ENCODE measurements around the gene ZNF511.
"Not testable (repeated sequence)": the region's sequence is repeated elsewhere in the genome, so short reads cannot be mapped to it uniquely, and the experiment has no call there.

Gene ZNF511, protein sequence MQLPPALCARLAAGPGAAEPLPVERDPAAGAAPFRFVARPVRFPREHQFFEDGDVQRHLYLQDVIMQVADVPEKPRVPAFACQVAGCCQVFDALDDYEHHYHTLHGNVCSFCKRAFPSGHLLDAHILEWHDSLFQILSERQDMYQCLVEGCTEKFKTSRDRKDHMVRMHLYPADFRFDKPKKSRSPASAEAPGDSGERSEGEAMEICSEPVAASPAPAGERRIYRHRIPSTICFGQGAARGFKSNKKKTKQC

DNA sequence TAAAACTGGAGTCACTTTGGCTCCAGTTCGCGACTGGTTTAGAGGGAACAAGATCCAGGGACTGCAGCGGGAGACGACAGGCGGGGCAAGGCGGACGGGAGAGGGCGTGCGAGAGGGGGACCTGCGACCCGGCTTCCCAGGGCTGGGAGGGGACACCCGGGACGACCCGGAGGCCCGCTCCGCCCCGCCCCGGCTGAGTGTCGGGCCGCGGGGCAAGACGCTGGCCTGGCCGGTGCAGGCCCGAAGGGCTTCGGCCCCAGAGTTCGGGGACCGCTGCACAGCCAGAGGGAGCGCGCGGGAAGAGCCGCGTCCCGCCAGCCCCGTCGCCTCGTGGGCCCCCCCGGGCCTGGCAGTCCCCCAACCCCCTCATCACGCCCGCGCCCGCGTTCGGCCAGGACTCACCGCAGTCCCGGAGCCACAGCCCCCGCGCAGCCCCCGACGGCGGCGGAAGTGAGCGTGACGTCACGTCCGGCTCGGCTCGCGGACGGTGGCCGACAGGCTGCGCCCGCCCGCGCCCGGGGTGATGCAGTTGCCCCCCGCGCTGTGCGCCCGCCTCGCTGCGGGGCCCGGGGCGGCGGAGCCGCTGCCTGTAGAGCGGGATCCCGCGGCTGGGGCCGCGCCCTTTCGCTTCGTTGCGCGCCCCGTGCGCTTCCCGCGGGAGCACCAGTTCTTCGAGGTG, at the start of gene ZNF511, which contains the start of gene TUBGCP2:
Gene ZNF511 (plus strand): TSS at position 494 of the 679 bp plus-strand sequence. CDS start 30 bp downstream, at position 524.
Gene TUBGCP2 (minus strand): TSS at position 452 of the 679 bp plus-strand sequence. CDS start 5,931 bp downstream, outside the sequence.
- DNase-seq = peak; percentile 93

DNA sequence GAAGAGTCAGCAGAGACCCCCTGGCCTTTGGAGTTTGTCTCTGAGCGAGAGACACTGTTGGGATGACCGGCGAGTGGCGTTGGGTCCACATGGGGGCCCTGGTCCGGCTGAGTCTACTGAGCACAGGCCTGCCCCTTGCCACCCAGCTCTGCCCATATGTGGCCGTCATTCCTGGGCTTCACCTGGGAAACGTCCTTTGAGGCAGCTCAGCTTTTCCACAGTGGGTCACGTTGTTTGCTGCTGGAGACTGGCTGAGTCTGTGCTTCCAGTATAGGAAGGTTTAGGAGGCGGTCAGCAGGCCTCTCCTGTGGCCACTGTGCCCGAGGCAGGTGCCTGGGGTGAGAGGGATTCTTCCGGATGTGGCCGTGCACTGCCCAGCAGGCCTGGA, 49.1 kb upstream of the ZNF511 start:
- no peak for DNase-seq

DNA sequence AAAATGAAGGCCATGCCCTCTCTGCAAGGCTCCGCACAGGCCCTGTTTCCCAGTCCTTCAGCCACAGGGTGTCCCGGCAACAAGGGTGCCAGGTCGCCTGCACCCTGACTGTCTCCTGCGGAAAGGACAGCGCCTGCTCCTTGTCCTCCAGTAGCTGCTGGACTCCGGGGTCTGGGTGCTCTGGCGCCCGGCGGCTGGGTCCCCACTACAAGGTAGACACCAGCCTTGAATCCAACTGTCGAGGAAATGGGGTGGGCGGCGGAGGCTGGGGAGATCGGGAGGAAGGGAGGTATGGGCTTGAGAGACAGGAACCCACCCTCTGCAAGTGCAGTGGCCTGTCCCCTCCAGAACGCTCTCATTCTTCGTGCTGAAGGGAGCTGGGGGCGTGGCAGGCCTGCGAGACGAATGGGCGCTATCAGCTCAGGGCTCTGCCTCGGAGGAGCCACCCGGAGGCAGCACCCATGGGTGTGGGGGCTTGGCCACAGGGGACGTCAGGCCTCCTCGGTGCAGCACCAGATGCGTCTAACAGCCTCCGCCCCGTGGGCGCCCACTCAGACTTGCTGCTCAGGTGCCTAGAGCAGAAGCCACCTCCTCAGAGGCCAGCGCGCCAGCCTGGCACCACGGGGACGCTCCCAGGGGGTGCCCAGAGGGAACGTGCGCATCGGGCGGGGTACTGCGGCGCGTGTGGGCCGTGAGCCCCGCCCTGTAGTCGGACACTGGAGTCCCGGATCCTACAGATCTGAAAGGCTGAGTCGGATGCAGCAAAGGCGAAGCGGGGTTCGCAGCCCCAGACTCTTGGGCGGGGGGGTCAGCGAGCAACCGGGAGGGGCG, 47.6 kb upstream of the ZNF511 start:
- DNase-seq = peak; percentile 70

DNA sequence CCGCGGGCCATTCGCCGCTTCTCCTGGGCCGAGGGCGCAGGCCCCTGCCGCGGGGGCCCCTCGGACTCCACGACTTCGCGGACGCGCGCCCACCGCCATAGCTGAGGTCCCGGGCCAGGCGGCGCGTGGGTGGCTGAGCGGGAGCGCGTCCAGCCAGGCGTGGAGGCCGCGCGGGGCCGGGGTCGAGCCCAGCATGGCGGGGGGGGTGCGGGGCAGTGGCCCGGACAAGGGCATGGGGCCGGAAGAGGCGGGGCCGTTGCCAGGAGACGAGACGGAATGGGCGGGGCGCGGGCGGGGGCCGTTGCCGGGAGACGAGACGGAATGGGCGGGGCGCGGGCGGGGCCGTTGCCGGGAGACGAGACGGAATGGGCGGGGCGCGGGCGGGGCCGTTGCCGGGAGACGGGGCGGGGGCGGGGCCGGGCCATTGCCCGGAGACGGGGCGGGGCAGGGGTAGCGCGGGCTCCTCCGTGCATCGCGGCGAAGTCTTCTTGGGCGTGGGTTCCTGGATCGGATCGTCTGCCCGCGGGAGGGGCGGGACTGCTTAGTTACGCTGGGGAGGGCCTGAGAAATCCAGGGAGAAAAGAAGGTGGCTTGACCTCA, 46.9 kb upstream of the ZNF511 start:
- peak; percentile 91 for DNase-seq

DNA sequence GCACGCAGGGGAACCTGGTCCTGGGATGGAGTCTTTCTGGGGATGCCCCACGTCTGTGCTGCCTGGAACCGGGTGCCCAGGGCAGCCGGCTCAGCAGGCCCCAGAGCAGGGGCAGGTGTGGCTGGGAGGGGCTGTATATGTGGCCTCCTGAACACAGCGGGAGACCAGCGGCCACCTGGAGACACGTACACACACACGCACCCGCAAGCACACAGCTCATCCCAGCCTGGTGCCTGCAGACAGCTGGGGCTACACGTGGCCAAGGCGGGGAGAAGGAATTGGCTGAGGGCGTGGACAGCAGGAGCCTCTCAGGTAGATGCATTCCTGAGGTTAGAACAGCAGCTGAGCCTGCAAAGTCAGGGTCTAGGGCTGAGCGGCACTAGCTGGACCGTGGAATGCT, 46.0 kb upstream of the ZNF511 start:
- DNase-seq = no peak

DNA sequence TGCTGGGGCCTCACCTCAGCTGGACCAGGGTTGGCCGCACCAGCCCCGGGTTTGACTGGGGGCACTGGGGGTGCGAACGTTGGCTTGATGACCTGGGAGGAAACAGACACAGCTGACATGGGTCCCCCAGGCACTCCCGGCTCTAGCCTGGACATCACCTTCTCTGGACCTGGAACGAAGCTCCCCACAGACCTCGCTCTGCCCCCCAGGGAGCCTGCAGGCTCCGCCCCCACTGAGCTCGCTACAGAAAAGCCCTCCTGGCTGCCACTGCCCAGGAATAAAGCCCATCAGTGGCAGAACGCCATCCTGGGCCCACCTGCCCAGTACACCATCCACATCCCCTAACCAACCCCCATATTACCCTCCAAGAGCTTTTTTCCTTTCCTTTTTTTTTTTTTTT, 45.0 kb upstream of the ZNF511 start:
- DNase-seq = no peak

DNA sequence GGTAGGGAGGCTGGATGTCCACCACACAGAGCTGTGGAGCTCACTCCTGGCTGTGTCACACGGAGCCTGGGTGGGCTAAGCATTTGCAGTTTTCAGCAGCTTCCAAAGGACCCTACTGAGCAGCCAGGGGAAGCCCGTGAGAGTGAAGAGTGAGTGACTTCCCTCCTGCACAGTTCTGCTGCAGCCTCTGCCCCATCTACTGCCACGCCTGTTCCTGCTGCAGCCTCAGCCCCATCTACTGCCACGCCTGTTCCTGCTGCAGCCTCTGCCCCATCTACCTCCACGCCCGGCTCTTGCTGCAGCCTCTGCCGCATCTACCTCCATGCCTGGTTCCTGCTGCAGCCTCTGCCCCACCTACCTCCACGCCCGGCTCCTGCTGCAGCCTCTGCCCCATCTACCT, 44.3 kb upstream of the ZNF511 start:
- peak; percentile 62 for DNase-seq

DNA sequence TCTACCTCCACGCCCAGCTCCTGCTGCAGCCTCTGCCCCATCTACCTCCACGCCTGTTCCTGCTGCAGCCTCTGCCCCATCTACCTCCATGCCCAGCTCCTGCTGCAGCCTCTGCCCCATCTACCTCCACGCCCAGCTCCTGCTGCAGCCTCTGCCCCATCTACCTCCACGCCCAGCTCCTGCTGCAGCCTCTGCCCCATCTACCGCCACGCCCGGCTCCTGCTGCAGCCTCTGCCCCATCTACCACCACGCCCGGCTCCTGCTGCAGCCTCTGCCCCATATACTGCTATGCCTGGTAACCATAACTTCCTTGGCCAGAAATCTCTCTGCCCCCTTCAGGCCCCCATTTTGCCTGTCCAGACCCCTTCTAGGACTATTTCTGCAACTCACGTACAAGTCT, 43.7 kb upstream of the ZNF511 start:
- not testable (repeated sequence) for DNase-seq

DNA sequence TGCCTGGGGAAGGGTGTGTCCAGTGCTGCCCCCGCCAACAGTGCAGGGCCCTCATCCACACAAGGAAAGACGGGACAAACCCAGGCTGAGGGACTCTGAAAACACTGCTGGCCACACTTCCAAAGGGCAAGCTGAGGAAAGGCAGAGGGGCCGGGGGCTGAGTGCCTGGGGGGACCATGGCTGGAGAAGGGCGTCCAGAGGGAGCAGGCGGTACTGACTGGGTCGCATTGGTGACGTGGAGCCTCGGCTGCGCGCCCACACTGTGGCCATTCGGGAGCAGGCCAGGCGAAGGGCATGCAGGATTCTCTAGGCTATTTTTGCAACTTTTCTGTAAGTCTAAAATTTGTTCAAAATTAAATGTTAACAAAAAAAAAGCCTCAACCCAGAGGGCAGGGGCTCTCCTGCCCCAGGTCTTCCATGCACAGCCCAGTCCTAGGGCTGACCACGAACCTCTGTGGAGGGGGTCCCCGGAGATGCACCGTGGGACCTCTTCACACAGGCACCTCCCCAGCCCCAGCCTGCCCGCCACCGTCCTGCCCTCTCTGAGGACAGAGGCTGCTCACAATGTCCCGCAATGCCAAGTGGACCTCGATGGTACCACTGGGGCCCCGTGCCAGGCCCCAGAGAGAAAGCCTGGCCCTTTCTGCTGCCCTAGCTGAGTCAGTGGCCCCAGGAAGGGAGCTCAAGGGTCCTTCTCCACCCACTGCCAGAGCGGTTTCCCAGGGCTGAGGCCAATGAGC, 42.5 kb upstream of the ZNF511 start:
- no peak for DNase-seq

DNA sequence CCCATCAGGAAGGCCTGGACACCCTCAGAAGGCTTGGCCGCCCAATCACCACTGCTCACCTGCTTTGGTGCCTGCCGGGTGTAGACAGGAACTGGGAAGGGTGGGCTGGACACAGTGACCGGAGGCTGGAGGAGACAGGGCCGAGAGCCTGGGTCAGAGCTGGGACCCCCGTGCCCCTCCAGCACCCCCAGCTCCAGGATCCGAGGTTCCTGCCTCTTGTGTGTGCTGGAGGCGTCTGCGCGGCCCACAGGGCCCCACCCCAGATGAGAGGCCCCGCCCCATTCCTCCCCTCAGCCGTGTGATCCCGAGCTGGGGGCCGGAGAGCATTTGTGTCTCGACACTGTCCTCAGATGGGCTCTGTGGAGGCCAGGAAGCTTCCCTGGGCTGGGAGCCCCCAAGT, 41.4 kb upstream of the ZNF511 start:
- no peak for DNase-seq

DNA sequence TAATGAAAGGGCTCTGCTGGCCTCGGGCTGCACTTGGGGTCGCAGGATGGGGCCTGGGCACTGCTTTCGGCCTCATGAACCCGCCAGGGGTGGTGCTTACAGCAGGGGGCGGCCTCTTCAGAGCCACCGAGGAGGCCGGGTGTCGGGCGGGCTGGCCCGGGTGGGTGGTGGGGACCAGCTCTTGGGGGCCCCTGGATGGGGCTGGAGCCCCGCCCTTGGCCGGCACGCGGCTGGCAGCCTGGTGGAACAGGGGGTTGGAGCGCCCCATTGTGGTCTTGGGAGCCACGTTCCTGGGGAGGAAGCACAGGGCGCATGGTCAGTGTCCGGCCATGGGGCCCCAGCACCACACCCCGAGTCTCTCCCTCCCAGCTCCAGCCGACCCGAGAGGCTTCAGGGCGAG, 40.9 kb upstream of the ZNF511 start:
- no peak for DNase-seq

DNA sequence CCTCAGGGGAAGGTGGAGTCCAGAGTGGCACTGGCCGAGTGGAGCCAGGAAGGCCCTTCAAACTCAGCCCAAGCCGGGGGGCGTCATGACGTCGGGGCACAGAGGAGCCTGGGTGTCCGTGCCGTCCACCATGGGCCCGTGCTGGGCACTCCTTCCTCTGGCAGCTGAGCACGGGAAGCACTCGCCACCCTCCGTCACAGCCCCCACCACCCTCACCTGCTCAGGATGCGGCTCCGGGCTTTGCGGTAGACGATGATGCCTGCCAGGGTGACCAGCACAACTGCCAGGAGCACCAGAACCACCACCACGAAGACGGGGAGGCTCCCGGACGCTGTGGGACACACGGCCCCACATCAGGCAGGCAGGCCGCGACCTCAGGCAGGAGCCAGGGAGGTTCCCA, 40.2 kb upstream of the ZNF511 start:
- DNase-seq = no peak

DNA sequence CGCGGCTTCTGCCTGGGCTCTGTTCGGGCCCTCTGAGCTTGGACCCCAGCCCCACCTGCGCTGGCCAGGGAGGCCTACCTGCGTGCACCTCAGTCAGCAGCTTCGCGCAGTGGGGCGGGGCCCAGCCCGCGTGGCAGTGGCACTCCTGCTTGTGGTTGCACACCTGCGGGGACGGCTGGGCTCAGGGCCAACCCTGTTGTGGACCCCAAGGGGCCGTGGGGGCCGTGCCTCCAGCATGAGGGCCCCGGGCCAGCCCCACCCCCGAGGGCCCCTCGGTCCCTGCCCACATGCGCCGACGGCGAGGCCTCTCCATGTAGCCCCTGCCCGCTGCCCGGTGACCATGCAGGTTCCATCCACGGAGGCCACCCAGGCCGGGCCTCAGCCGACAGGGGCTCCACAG, 39.3 kb upstream of the ZNF511 start:
- DNase-seq = no peak

DNA sequence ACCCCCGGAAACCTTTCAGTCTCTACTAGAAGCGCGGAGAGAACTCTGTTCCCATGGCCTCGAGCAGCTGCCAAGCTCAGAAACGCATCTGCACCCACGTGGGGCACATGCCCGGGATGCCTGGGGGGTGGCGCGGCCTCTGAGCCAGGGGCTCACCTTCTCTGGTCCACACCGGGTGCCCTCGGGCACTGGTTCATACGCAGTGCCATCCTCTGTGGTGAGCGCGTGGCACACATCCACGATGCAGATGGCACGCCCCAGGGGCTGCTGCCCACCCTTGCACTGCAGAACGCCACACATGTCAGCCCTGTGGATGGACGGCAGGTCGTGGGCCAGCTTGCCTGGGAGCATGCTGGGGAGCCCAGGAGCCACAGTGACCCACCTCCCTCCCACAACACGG, 38.5 kb upstream of the ZNF511 start:
- DNase-seq = no peak

DNA sequence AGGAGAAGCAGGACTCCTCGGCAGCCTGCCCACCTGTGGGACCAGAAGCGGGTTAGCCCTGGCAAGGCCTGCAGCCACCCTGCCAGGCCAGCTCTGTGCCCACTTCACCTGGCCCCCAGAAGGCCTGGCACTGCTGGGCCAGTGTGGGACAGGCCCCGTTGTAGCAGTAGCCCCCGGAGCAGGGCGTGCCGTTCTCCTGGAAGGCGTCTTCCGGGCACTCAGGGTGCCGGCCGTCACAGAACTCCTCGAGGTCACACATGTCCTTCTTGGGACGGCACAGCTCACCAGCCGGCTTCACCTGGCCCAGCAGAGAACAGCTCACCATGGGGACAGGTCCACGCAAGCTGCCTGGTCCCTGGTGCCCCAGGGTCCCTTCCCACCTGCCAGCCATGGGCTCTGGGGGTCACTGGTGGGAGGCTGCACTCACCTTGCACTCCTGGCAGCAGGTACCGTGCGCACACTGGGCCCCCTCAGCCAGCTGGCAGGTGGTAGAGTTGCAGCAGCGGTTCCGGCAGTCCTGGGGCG, 37.9 kb upstream of the ZNF511 start:
- DNase-seq = no peak

DNA sequence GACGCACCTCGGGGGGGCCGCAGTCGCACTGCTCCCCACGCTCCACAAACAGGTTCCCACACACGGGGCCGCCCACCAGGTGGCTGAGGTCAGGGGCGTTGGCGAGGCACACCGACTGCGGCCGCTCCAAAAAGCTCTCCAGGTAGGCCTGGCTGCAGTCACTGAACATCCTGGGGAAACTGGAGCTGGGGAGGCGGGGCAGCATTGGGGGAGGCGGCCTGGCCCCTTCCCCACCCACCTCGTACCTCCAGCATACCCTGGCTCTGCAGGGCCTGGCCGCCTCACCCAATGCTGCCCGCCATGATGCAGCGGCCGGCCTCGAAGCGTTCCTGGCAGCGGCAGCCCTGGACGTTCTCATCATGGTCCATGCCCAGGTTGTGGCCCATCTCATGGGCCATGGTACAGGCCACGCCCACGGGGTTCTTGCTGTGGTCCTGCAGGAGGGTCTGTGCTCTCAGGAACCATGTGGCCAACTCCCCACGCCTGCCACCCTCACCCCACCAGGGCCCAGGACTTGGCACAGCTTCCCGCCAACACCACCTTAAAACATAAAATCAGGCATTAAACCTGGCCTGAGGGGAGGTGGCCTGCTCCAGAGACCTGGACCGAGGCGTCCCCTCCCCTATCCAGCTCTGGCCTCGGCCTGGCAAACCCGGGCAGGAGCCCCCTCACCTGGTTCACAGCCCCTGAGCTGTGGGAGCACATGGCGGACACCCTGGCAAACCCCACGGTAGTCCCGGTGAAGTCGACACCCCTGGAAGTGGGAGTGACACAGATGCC, 37.0 kb upstream of the ZNF511 start:
- no peak for DNase-seq

DNA sequence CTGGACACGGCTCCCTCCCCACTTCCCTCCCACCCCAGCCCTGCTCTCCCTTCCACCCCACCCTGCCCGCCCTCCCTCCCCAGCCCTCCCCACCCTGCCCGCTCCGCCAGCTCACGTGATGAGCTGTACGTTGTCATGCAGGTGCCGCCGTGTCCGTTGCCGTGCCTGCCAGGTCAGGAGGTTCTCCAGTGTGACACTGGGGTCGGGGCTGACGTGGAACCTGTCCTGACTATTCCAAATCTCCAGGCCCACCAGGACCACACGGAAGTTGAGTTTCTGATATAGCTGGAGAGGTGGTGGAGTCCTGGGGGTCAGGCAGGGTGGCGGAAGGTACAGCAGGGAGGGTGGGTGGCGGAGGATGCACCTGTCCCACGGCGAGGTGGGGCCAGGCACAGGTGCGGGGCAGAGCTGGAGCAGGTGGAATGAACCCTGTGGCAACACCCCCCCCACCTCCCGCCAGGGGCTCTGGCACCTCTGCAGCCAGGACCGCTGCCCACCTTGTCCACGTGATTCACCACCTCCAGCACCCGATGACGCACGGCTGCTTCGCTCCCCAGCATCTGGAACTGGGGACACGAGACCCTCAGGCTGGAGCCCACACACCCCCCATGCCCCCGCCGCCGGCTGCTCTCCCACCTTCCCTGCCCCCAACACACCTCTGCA, 36.3 kb upstream of the ZNF511 start:
- DNase-seq = no peak

DNA sequence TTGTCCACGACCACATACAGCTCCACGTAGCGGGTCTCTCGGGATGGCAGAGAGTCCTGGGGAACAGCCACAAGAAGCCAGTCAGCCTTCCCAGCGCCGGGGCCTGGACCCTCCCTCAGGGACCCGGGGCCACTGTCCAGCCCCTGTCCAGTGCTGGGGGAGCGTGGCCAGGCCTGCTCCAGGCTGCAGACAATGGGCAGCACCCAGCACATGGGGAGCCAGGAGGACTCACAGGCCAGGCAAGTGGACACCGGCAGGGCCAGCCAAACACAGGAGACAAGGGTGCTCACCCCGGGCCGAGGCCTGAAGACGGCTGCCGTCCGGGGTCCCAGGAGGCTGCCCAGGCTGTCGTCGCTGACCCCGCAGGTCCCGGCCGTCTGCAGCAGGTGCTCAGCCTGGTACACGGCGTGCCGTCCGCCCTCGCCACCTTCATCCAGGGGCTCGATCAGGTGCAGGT, 35.7 kb upstream of the ZNF511 start:
- DNase-seq = no peak

DNA sequence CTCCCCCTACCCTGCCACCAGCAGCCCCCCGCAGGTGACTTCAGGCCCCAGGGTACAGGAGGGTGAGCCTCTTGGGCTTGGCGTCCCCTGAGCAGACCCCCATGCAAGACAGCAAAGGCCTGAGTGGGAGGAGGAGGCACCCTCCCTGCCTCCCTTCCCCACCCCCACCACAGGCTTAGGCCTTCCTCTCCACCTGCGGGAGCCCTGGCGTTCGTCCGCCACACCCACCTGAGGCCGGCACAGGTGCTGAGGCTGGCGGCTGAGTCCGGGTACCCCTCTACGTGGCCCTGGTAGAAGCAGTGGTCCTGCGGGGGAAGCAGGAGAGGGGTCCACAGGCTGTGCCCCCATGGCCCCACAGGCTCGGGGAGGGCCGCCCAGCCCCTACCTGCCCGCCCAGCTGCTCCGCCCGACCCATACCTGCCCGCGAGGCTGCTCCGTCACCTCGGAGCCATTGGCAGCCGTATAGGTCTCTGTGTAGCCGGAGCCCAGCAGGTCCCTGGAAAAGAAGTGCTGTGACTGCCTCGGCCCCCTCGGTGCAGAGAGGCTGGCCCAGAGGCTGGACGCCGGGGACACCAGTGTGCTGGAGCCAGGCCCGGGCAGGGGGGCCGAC, 35.1 kb upstream of the ZNF511 start:
- no peak for DNase-seq
